Stimulated activated effector memory CD8-positive, alpha-beta T cell treated with anti-CD3 and anti-CD28 coated beads, Interleukin-12 subunit alpha, Interleukin-12 subunit beta, amount 100 ng/mL, for 72 hours (primary cell): ENCODE results near the gene LCMT1.
A peak's percentile ranks its signal among the peaks of the same experiment; 100 is the strongest.

Source experiments
- ATAC-seq: fragments of 150-1000 bp; cut with Tn5 transposase; 2 replicates; pipeline ENCODE4 v1.10.0; 2021
- DNase-seq, 2 donors: peaks; one replicate each; pipeline ENCODE4 v3.0.0; 2021 to 2022; ENCODE audit warnings: low spot score in 2 of 2
- H3K27ac Mint-ChIP-seq: one replicate; pipeline ENCODE4 v1.8.0; 2022; ENCODE audit warnings: mild to moderate bottlenecking, mixed read lengths
- H3K36me3 Mint-ChIP-seq: one replicate; pipeline ENCODE4 v1.8.0; 2022; ENCODE audit warnings: mild to moderate bottlenecking, mixed read lengths
- H3K4me1 Mint-ChIP-seq: one replicate; pipeline ENCODE4 v1.8.0; 2022; ENCODE audit warnings: mixed read lengths
- H3K4me3 Mint-ChIP-seq: one replicate; pipeline ENCODE4 v1.8.0; 2022; ENCODE audit warnings: mild to moderate bottlenecking, mixed read lengths
- H3K9me3 Mint-ChIP-seq: one replicate; pipeline ENCODE4 v1.8.0; 2022; ENCODE audit warnings: mixed read lengths

The LCMT1 gene

GRCh38 chr16:25083701-25084100 lies 27.8 kb upstream of the LCMT1 start:
- no peak for DNase-seq
- Mint-ChIP-seq H3K4me1 (no peaks in the 10 kb centered on the region), H3K36me3 (no peaks in the 10 kb centered on the region), H3K27ac (no peak overlapping the region), H3K4me3 (no peak overlapping the region), H3K9me3 (no peaks in the 10 kb centered on the region)
- no peak for ATAC-seq

DNA sequence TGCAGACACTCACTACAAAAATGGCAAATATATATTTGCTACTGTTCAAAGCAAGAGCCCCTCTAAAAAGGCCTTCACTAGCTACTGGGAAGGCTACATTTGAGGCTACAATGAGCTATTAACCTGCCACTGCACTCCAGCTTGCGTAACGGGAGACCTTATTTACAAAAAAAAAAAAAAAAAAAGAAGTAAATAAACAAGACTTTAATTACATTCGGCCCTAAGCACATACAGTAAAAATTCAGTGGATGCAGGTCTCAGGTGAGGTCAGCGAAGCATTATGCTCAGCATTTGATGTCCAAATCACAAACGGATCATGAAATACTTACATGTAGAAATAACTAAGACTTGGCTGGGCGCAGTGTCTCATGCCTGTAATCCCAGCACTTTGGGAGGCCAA lies 26.7 kb upstream of the LCMT1 start:
- DNase-seq, result no peak
- no peak overlapping the region for H3K4me3 Mint-ChIP-seq
- no peak overlapping the region for H3K27ac Mint-ChIP-seq
- ATAC-seq, result no peak
- no peaks in the 10 kb centered on the region for H3K36me3 Mint-ChIP-seq
- no peaks in the 10 kb centered on the region for H3K4me1 Mint-ChIP-seq
- H3K9me3 Mint-ChIP-seq, result no peaks in the 10 kb centered on the region

- ATAC-seq, result no peak
- Mint-ChIP-seq H3K4me1 (no peaks in the 10 kb centered on the region), H3K9me3 (no peaks in the 10 kb centered on the region), H3K36me3 (no peaks in the 10 kb centered on the region), H3K27ac (no peak overlapping the region), H3K4me3 (no peak overlapping the region)
- DNase-seq, result no peak
These were observed 23.8 kb upstream of the LCMT1 start for GRCh38 chr16:25087761-25088160.

DNA sequence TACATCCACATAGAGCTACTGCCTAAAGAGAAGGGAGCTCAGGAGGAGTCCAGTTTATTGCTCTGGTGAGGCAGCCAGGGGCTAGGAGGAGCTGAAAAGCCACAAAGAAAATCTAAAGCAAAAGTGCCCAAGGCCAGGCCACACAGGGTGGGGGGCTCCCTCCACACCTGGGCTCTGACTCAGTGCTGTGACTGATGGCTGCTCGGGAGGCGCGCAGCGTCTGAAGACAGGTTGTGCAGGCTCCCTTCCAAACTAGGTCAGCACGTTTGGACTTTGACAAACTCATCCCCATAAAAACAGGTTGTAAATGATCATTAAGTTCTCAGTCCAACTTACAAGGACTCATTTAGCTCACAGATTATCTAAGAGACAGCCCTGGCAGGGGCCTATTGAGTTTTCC lies 22.2 kb upstream of the LCMT1 start:
- Mint-ChIP-seq H3K9me3 (no peaks in the 10 kb centered on the region), H3K4me3 (no peak overlapping the region), H3K27ac (no peak overlapping the region), H3K4me1 (peaks cover 13% of the 10 kb centered on the region), H3K36me3 (no peaks in the 10 kb centered on the region)
- ATAC-seq (no peak), DNase-seq (no peak)

GRCh38 chr16:25092441-25092840 lies 19.1 kb upstream of the LCMT1 start:
- ATAC-seq, result no peak
- no peaks in the 10 kb centered on the region for H3K36me3 Mint-ChIP-seq
- H3K27ac Mint-ChIP-seq, result no peak overlapping the region
- no peaks in the 10 kb centered on the region for H3K9me3 Mint-ChIP-seq
- H3K4me3 Mint-ChIP-seq, result no peak overlapping the region
- no peak for DNase-seq
- H3K4me1 Mint-ChIP-seq, result peaks cover 13% of the 10 kb centered on the region

DNA sequence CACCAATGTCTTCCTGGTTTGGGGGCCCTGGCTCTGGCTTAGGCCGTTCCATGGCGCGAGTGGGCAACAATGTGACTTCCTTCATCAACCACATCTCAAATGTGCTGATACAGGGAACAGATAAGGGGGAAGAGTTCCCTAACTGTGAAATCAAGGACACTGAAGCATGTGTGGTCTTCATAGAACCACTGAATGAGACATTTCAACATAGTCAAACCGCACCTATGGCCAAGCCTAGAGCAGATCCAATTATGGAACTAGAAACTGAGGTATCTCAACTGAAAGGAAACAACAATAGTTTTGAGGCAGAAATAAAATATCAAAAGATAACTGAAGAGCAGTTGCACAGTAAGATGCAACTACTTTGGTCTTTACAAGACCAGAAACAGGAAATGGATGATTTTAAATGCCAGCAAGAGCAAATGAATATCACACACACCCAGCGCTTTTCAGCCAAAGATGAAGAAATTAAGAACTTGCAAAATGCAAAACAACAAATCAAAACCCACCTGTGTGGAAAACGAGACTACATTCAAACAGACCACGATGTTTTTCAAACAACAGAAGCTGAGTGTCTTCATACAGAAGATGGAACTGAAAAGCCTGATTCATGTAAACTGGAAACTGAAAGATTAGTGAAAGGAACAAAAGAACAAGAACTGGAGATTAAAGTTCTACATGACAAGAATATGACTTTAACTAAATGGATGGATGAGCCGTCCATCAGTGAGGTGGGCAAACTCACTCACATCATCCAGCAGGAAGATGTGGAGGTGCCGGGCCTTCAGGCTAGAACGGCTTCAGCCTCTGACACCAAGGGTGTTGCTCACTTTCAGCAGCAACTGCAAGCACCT lies 18.1 kb upstream of the LCMT1 start:
- H3K27ac Mint-ChIP-seq, result no peak overlapping the region
- H3K36me3 Mint-ChIP-seq, result no peaks in the 10 kb centered on the region
- no peak overlapping the region for H3K4me3 Mint-ChIP-seq
- H3K9me3 Mint-ChIP-seq, result no peaks in the 10 kb centered on the region
- peak; percentile 49 for ATAC-seq
- peaks cover 13% of the 10 kb centered on the region for H3K4me1 Mint-ChIP-seq
- no peak for DNase-seq

DNA sequence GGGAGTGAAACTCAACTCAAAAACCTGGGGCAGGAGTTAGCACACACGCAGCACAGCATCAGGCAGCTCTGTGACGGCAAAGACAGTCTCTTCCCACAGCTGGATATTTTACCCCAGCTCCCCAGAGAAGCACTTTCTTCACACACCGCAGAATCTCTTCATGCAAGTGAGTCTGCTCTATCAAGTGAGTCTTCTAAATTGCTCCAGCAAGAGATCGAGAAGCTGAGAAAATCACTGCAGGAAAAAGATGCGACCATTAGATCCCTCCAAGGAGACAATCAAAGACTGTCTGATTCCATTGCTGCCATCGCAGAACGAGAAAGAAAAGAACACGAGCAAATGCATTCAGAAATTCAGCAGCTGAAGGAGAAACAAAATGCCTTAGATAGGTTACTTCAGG lies 16.9 kb upstream of the LCMT1 start:
- Mint-ChIP-seq H3K36me3 (no peaks in the 10 kb centered on the region), H3K4me1 (peaks cover 13% of the 10 kb centered on the region), H3K9me3 (no peaks in the 10 kb centered on the region), H3K27ac (no peak overlapping the region), H3K4me3 (no peak overlapping the region)
- DNase-seq (no peak), ATAC-seq (no peak)

- no peak overlapping the region for H3K27ac Mint-ChIP-seq
- peaks cover 13% of the 10 kb centered on the region for H3K4me1 Mint-ChIP-seq
- no peak overlapping the region for H3K4me3 Mint-ChIP-seq
- ATAC-seq (no peak), DNase-seq (no peak)
- H3K9me3 Mint-ChIP-seq, result no peaks in the 10 kb centered on the region
- no peaks in the 10 kb centered on the region for H3K36me3 Mint-ChIP-seq
These were observed 15.9 kb upstream of the LCMT1 start for GRCh38 chr16:25095636-25096035.

DNA sequence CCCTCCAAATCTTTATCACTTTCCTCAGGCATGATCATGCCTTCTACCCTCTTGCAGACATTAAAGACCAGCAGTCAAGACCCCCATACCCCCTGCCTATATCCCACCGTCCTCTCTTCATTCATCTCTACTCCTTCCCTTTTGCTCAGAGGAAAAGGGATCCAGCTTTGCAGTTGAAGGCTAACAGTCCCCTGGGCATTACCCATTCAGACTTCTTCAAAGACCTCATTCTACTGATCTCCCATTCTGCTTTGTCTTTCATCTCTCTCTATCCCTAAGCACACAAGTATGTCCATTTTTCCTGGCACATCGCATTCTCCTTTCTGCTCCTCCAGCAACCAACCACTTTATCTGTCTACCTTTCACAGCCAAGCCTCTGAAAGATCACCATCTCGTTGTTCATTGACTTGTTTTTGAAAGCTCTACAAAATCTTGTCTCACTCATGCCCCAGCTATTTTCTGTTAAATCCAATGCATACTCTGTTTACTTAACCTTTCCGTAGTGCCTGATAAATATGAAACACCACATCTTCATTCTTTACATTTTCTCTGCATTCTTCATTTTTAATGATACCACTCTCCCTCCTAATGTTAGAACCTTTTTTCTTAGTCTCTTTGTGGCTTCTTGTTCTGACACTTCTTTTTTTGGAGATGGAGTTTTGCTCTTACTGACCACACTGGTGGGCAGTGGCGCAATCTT lies 14.1 kb upstream of the LCMT1 start:
- DNase-seq (no peak), ATAC-seq (no peak)
- no peaks in the 10 kb centered on the region for H3K9me3 Mint-ChIP-seq
- H3K36me3 Mint-ChIP-seq, result no peaks in the 10 kb centered on the region
- no peak overlapping the region for H3K27ac Mint-ChIP-seq
- no peak overlapping the region for H3K4me3 Mint-ChIP-seq
- H3K4me1 Mint-ChIP-seq, result peaks cover 13% of the 10 kb centered on the region

DNA sequence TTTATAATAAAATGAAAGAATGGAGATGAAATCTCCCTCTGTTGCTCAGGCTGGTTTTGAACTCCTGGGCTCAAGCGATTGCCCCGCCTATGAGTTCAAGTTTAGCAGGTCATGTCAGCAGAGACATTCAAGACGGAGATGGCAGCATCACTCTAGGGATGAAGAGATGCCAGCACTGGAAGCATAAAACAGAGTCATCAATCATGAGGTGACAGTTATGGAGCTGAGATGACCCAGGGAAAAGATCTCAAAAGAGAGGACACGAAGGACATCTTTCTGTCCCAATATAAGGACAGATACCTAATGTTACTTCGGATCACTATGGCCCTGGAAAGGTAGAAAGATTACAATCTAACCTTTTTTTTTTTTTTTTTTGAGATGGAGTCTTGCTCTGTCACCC lies 11.0 kb upstream of the LCMT1 start:
- Mint-ChIP-seq H3K9me3 (no peaks in the 10 kb centered on the region), H3K4me1 (no peaks in the 10 kb centered on the region), H3K4me3 (no peak overlapping the region), H3K27ac (no peak overlapping the region), H3K36me3 (no peaks in the 10 kb centered on the region)
- DNase-seq, result no peak
- ATAC-seq, result no peak

GRCh38 chr16:25106567-25107465 lies 4.7 kb upstream of the LCMT1 start:
- Mint-ChIP-seq H3K4me3 (peak overlapping the region; percentile 88), H3K27ac (peak overlapping the region; percentile 95), H3K4me1 (peaks cover 34% of the 10 kb centered on the region), H3K9me3 (no peaks in the 10 kb centered on the region), H3K36me3 (peaks cover 19% of the 10 kb centered on the region)
- ATAC-seq (peak; percentile 78), DNase-seq (peak; percentile 77 to 91)

DNA sequence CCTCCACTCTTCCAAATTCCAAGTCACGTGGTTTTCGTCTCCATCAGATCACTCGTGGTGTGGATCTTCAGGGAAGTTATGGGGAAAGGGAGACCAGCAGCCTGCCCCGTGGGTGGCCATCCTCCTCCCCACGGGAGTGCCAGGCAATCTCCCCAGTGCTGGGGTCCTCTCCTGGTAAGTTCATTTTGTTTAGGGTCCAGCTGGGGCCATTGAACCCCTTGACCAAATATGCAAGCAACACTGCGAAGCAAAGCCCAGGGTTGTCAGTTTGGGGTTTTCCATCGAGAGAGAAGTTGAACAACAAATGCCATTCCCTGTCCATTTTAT lies 4.1 kb upstream of the LCMT1 start:
- peak overlapping the region; percentile 95 for H3K27ac Mint-ChIP-seq
- ATAC-seq, result no peak
- no peaks in the 10 kb centered on the region for H3K9me3 Mint-ChIP-seq
- no peak for DNase-seq
- H3K4me1 Mint-ChIP-seq, result peaks cover 38% of the 10 kb centered on the region
- H3K4me3 Mint-ChIP-seq, result peak overlapping the region; percentile 88
- H3K36me3 Mint-ChIP-seq, result peaks cover 21% of the 10 kb centered on the region

GRCh38 chr16:25108054-25108453 lies 3.5 kb upstream of the LCMT1 start:
- H3K4me3 Mint-ChIP-seq, result peak overlapping the region; percentile 88
- DNase-seq (no peak), ATAC-seq (no peak)
- peak overlapping the region; percentile 95 for H3K27ac Mint-ChIP-seq
- peaks cover 44% of the 10 kb centered on the region for H3K4me1 Mint-ChIP-seq
- no peaks in the 10 kb centered on the region for H3K9me3 Mint-ChIP-seq
- H3K36me3 Mint-ChIP-seq, result peaks cover 21% of the 10 kb centered on the region

- Mint-ChIP-seq H3K36me3 (peaks cover 22% of the 10 kb centered on the region), H3K9me3 (no peaks in the 10 kb centered on the region), H3K4me1 (peaks cover 54% of the 10 kb centered on the region), H3K4me3 (no peak overlapping the region), H3K27ac (no peak overlapping the region)
- DNase-seq (no peak), ATAC-seq (no peak)
These were observed 1.9 kb upstream of the LCMT1 start for GRCh38 chr16:25109643-25110042.

- H3K36me3 Mint-ChIP-seq, result peaks cover 31% of the 10 kb centered on the region
- H3K27ac Mint-ChIP-seq, result peak overlapping the region; percentile 91
- peaks cover 62% of the 10 kb centered on the region for H3K4me1 Mint-ChIP-seq
- ATAC-seq (no peak), DNase-seq (no peak)
- no peaks in the 10 kb centered on the region for H3K9me3 Mint-ChIP-seq
- H3K4me3 Mint-ChIP-seq, result peak overlapping the region; percentile 87
These were observed 1.1 kb upstream of the LCMT1 start for GRCh38 chr16:25110387-25110947.
